A549 (cell line): ENCODE data around the gene UFD1. TPM values are rescaled to one million over a fixed set of nuclear protein-coding genes. Genes with fewer than 3 reads are reported as not detected.

Source experiments
- ATAC-seq, 2 experiments: fragments of 200-7000 bp in 1 of 2; fragments of >200 bp in 1 of 2; cut with Nextera tagmentation in 1 of 2; cut with Tn5 transposase in 1 of 2; 3 replicates each; pipeline versions ENCODE4 v1.8.0 to v1.9.1; 2018 to 2020; ENCODE audit warnings: mild to moderate bottlenecking in 1 of 2, moderate library complexity in 1 of 2
- CTCF ChIA-PET: fragments of 300-600 bp; sonication (Branson Sonifier 250); formaldehyde crosslinking; extraction: SDS; loops from one replicate; lab custom pipeline; 2021; ENCODE audit warnings: antibody characterized with exemption, inconsistent platforms; lab: Yijun Ruan, JAX
- POLR2A ChIA-PET: fragments of 350-600 bp; formaldehyde crosslinking; extraction: SDS; loops from one replicate; lab custom pipeline; 2021; ENCODE audit warnings: antibody characterized with exemption, inconsistent platforms; lab: Yijun Ruan, JAX
- DNase-seq, 2 experiments: peaks; one replicate each; pipeline versions ENCODE4 v3.0.0 to v3.0.0-alpha.2; 2011 to 2016; ENCODE audit warnings: low read depth in 1 of 2, low spot score in 1 of 2
- FAIRE-seq: peaks from 2 replicates; lab custom pipeline; 2011; peaks lifted over from hg19 to GRCh38; lab: Jason Lieb, UNC
- H3K27ac ChIP-seq, 2 experiments: fragments of >200 bp; sonication (Bioruptor Twin); formaldehyde crosslinking; 3 replicates each; pipeline ENCODE4 v1.5.1; 2016 to 2017
- H3K4me1 ChIP-seq: fragments of >200 bp; sonication (Bioruptor Twin); formaldehyde crosslinking; 3 replicates; pipeline ENCODE4 v1.6.1; 2016
- H3K4me2 ChIP-seq: fragments of >200 bp; sonication (Bioruptor Twin); formaldehyde crosslinking; 3 replicates; pipeline ENCODE4 v1.6.1; 2016
- H3K4me3 ChIP-seq: fragments of >200 bp; sonication (Bioruptor Twin); formaldehyde crosslinking; 3 replicates; pipeline ENCODE4 v1.5.1; 2016
- H3K9me3 ChIP-seq: fragments of >200 bp; sonication (Bioruptor Twin); formaldehyde crosslinking; 3 replicates; pipeline ENCODE4 v1.6.1; 2016
- ATOH8 ChIP-seq: fragments of 250-450 bp; sonication (Bioruptor Pico); IDR thresholded peaks from 2 replicates; pipeline ENCODE4 v1.5.0; 2020; ENCODE audit warnings: low read depth, mild to moderate bottlenecking, moderate library complexity
- CBX8 ChIP-seq: fragments of 200-600 bp; sonication (generic); IDR thresholded peaks from 2 replicates; pipeline ENCODE4 v1.6.1; 2016
- CHD2 ChIP-seq: fragments of 150-350 bp; IDR thresholded peaks from 2 replicates; pipeline ENCODE4 v1.6.1; 2014; ENCODE audit warnings: low read length; ENCODE audit not compliant: partially characterized antibody
- CHD4 ChIP-seq: fragments of 200-600 bp; sonication (generic); IDR thresholded peaks from 2 replicates; pipeline ENCODE4 v1.6.1; 2016; ENCODE audit warnings: antibody characterized with exemption, mild to moderate bottlenecking, borderline replicate concordance
- EHF ChIP-seq: fragments of 250-450 bp; sonication (Bioruptor Pico); IDR thresholded peaks from 2 replicates; pipeline ENCODE4 v1.5.0; 2020; ENCODE audit warnings: mild to moderate bottlenecking
- EHMT2 ChIP-seq: fragments of 200-600 bp; sonication (generic); IDR thresholded peaks from 2 replicates; pipeline ENCODE4 v1.6.1; 2016; ENCODE audit warnings: antibody characterized with exemption, low read depth, mild to moderate bottlenecking, moderate library complexity
- EP300 ChIP-seq, 2 experiments: fragments of >200 bp; sonication (Bioruptor Twin); formaldehyde crosslinking; IDR thresholded peaks; 2 replicates in 1 of 2; 3 replicates in 1 of 2; pipeline ENCODE4 v1.6.1; 2016 to 2017
- ESRRA ChIP-seq: fragments of 150-350 bp; IDR thresholded peaks from 2 replicates; pipeline ENCODE4 v1.6.1; 2014; ENCODE audit warnings: mild to moderate bottlenecking, low read length, borderline replicate concordance
- HDAC2 ChIP-seq: fragments of 200-600 bp; sonication (generic); IDR thresholded peaks from 2 replicates; pipeline ENCODE4 v1.6.1; 2016
- HES2 ChIP-seq: fragments of >200 bp; sonication (Bioruptor Twin); formaldehyde crosslinking; IDR thresholded peaks from 2 replicates; pipeline ENCODE4 v1.6.1; 2016
- HOXA7 ChIP-seq: fragments of 250-450 bp; sonication (Bioruptor Pico); IDR thresholded peaks from 2 replicates; pipeline ENCODE4 v1.5.0; 2020; ENCODE audit warnings: mild to moderate bottlenecking, moderate library complexity
- HOXB5 ChIP-seq: fragments of 250-450 bp; sonication (Bioruptor Pico); IDR thresholded peaks from 2 replicates; pipeline ENCODE4 v1.5.0; 2020; ENCODE audit warnings: mild to moderate bottlenecking, moderate library complexity
- JUN ChIP-seq, 2 experiments: fragments of >200 bp; sonication (Bioruptor Twin); formaldehyde crosslinking; IDR thresholded peaks; 2 replicates in 1 of 2; 3 replicates in 1 of 2; pipeline ENCODE4 v1.6.1; 2016 to 2017
- KDM1A ChIP-seq: fragments of 200-600 bp; sonication (generic); IDR thresholded peaks from 2 replicates; pipeline ENCODE4 v1.6.1; 2016; ENCODE audit warnings: low read depth, mild to moderate bottlenecking
- MAFK ChIP-seq: fragments of 450-650 bp; IDR thresholded peaks from 2 replicates; pipeline ENCODE4 v1.6.1; 2014; ENCODE audit not compliant: partially characterized antibody
- MAX ChIP-seq: IDR thresholded peaks from 2 replicates; pipeline ENCODE4 v1.6.1; 2012
- MYC ChIP-seq: IDR thresholded peaks from 2 replicates; pipeline ENCODE4 v1.6.1; 2012; ENCODE audit warnings: mild to moderate bottlenecking, inconsistent platforms, low read length, improper control_type of control experiment, borderline replicate concordance
- NFE2L2 ChIP-seq: fragments of 150-350 bp; conservative IDR thresholded peaks from 2 replicates; pipeline ENCODE4 v1.6.1; 2014; ENCODE audit warnings: low read length
- NR3C1 ChIP-seq: fragments of >200 bp; sonication (Bioruptor Twin); formaldehyde crosslinking; IDR thresholded peaks from 3 replicates; pipeline ENCODE4 v1.6.1; 2017
- PHF8 ChIP-seq: fragments of 200-600 bp; sonication (generic); IDR thresholded peaks from 2 replicates; pipeline ENCODE4 v1.6.1; 2016; ENCODE audit warnings: low read depth, mild to moderate bottlenecking, antibody characterized with exemption, moderate library complexity, borderline replicate concordance
- POLR2A ChIP-seq: IDR thresholded peaks from 2 replicates; pipeline ENCODE4 v1.6.1; 2012; ENCODE audit warnings: mild to moderate bottlenecking, low read length
- POLR2AphosphoS2 ChIP-seq: conservative IDR thresholded peaks from 2 replicates; pipeline ENCODE4 v1.6.1; 2012; ENCODE audit warnings: low read length, improper control_type of control experiment, inconsistent platforms
- RAD21 ChIP-seq, 2 experiments: fragments of >200 bp in 1 of 2; sonication (Bioruptor Twin) in 1 of 2; formaldehyde crosslinking in 1 of 2; IDR thresholded peaks in 1 of 2; conservative IDR thresholded peaks in 1 of 2; 2 replicates in 1 of 2; 3 replicates in 1 of 2; pipeline ENCODE4 v1.6.1; 2012 to 2018; ENCODE audit warnings: inconsistent platforms in 1 of 2
- RARB ChIP-seq: fragments of 250-450 bp; sonication (Bioruptor Pico); IDR thresholded peaks from 2 replicates; pipeline ENCODE4 v1.8.0; 2021; ENCODE audit warnings: mild to moderate bottlenecking, moderate library complexity
- RNF2 ChIP-seq: fragments of 200-600 bp; sonication (generic); IDR thresholded peaks from 2 replicates; pipeline ENCODE4 v1.6.1; 2016; ENCODE audit warnings: low read depth, mild to moderate bottlenecking, antibody characterized with exemption, moderate library complexity, borderline replicate concordance
- SMC3 ChIP-seq: fragments of >200 bp; sonication (Bioruptor Twin); formaldehyde crosslinking; IDR thresholded peaks from 3 replicates; pipeline ENCODE4 v1.6.1; 2018; ENCODE audit warnings: inconsistent platforms
- SREBF2 ChIP-seq: fragments of 450-650 bp; IDR thresholded peaks from 2 replicates; pipeline ENCODE4 v1.6.1; 2014; ENCODE audit warnings: mild to moderate bottlenecking, moderate library complexity
- USF2 ChIP-seq: fragments of 450-650 bp; IDR thresholded peaks from 2 replicates; pipeline ENCODE4 v1.6.1; 2014; ENCODE audit warnings: antibody characterized with exemption
- ZFP36 ChIP-seq: fragments of 450-650 bp; IDR thresholded peaks from 2 replicates; pipeline ENCODE4 v1.6.1; 2014; ENCODE audit warnings: borderline replicate concordance; ENCODE audit not compliant: partially characterized antibody
- WGBS: methylation state at CpG from one replicate; pipeline ENCODE4 v1.1.6; 2017; ENCODE audit errors: missing lambda C conversion rate; 5-methylcytosine and 5-hydroxymethylcytosine counted together
- polyA plus RNA-seq, 4 experiments: library from polyadenylated mRNA; depleted of rRNA in 3 of 4; stranded (reverse); fragments of >200 nt; fragmentation: RNase III in 1 of 4; extraction: RNeasy Plus Mini Kit Qiagen cat#74134 plus additional on column Dnase treatment in 1 of 4; gene quantifications; 2 replicates in 3 of 4; 3 replicates in 1 of 4; pipeline ENCODE4 v1.2.3, GENCODE V29; 2011 to 2017

The UFD1 gene
- polyA plus RNA-seq, 2 of the 4 experiments (the other 2 are of a cell fraction), result 95.4 to 96.1 TPM

GRCh38 chr22:19525116-19525660, 46.2 kb upstream of the UFD1 start:
- Histone ChIP-seq H3K9me3 (no peaks in the 10 kb centered on the region), H3K27ac (no peak overlapping the region), H3K4me2 (no peak overlapping the region), H3K4me1 (no peaks in the 10 kb centered on the region), H3K4me3 (no peak overlapping the region)
- ATAC-seq (peak in 1 of 2 experiments; percentile 21; a peak in 3 of 6 replicates), FAIRE-seq (no peak), DNase-seq (no peak)
- TF ChIP-seq CHD4, result no peak
- TF ChIP-seq MAX, result no peak
- TF ChIP-seq HOXB5 (CRISPR knock-in tag), result no peak
- TF ChIP-seq RNF2, result no peak
- no peak for TF ChIP-seq POLR2AphosphoS2
- CTCF ChIA-PET, result no interaction called here
- POLR2A ChIA-PET, result no interaction called here
- WGBS, result 80% methylated on average over 3 of the region's 15 CpGs

- 77% methylated on average over 18 of the region's 69 CpGs for WGBS
- no peak for TF ChIP-seq HDAC2
- no peak for TF ChIP-seq MAFK
- no peak for TF ChIP-seq HOXA7 (CRISPR knock-in tag)
- TF ChIP-seq MYC, result no peak
- no peak for TF ChIP-seq HES2
- TF ChIP-seq JUN (IDR thresholded peaks at IDR 0.05), result no peak
- TF ChIP-seq ATOH8 (CRISPR knock-in tag), result no peak
- no peak for TF ChIP-seq CBX8
- TF ChIP-seq PHF8, result no peak
- no peak for TF ChIP-seq POLR2A
- TF ChIP-seq HOXB5 (CRISPR knock-in tag), result no peak
- no peak for TF ChIP-seq ESRRA
- no peak for TF ChIP-seq KDM1A
- no peak for TF ChIP-seq EHF (CRISPR knock-in tag)
- TF ChIP-seq RARB, result no peak
- no peak for TF ChIP-seq SREBF2
- TF ChIP-seq, all 56 proteins: peak for 0
- CTCF ChIA-PET, result no interaction called here
- POLR2A ChIA-PET, result no interaction called here
- H3K27ac ChIP-seq, result no peak within 1 kb of the TSS
- H3K4me1 ChIP-seq, result no peaks in the 10 kb centered on the region
- DNase-seq (no peak), FAIRE-seq (no peak), ATAC-seq (peak in 1 of 2 experiments; percentile 34; a peak in 3 of 6 replicates)
- no peaks in the 10 kb centered on the region for H3K9me3 ChIP-seq
- H3K4me2 ChIP-seq, result no peak within 1 kb of the TSS
- H3K4me3 ChIP-seq, result no peak within 1 kb of the TSS
These were observed 45.5 kb upstream of the UFD1 start, which contains the start of gene CLDN5 for GRCh38 chr22:19524170-19525115. Gene CLDN5, minus strand, starts transcription at chr22:19524410. Its CDS starts 155 bp downstream, at chr22:19524255.

GRCh38 chr22:19523240-19524169, 44.5 kb upstream of the UFD1 start:
- Histone ChIP-seq H3K4me3 (no peak overlapping the region), H3K4me1 (no peaks in the 10 kb centered on the region), H3K9me3 (no peaks in the 10 kb centered on the region), H3K27ac (no peak overlapping the region), H3K4me2 (no peak overlapping the region)
- WGBS, result 97% methylated on average over 45 of the region's 99 CpGs
- ATAC-seq, result no peak
- TF ChIP-seq RAD21 (conservative IDR thresholded peaks at IDR 0.05 in 1 of 2, IDR thresholded peaks at IDR 0.05 in 1 of 2) (no peak), NFE2L2 (no peak), EP300 (IDR thresholded peaks at IDR 0.05) (no peak), SMC3 (no peak), NR3C1 (no peak), CHD2 (no peak), EHF (CRISPR knock-in tag) (no peak), USF2 (no peak), EHMT2 (no peak), POLR2A (no peak), ZFP36 (no peak)
- POLR2A ChIA-PET, result no interaction called here
- CTCF ChIA-PET, result interaction anchor here (1.2 kb wide), 1 partner anchor 106 kb away, joined by 4 read pairs; no protein-coding TSS in a partner anchor
- no peak for DNase-seq
- FAIRE-seq, result no peak
